Measurements from ENCODE around the gene CLCN3.

Gene CLCN3

GRCh38 chr4:169745291-169745690, 124.9 kb downstream of the CLCN3 start:
- Histone ChIP-seq H3K27ac (ENCODE audit: low read length) (no peak overlapping the region), H3K9ac (ENCODE audit: low read length) (no peak overlapping the region), H3K27me3 (replicated peaks; ENCODE audit: insufficient read depth, low read length) (no peaks in the 10 kb centered on the region), H3K4me3 (ENCODE audit: low read length) (no peak overlapping the region), H3K36me3 (replicated peaks; ENCODE audit: insufficient read depth, low read length) (no peaks in the 10 kb centered on the region; the same call in 1 of the 2 replicates), H3K9me3 (replicated peaks; ENCODE audit: insufficient read depth, low read length) (no peaks in the 10 kb centered on the region), H4K20me1 (ENCODE audit: insufficient read depth, low read length) (no peaks in the 10 kb centered on the region), H3K4me2 (ENCODE audit: low read depth, low read length) (no peak overlapping the region), H2AFZ (ENCODE audit: low read length) (no peak overlapping the region), H3K79me2 (ENCODE audit: low read length) (no peaks in the 10 kb centered on the region), H3K4me1 (ENCODE audit: low read length) (no peaks in the 10 kb centered on the region), H3F3A (ENCODE audit: insufficient read depth, low read length) (no peaks in the 10 kb centered on the region), H3K9me2 (replicated peaks; ENCODE audit: insufficient read depth, low read length) (no peaks in the 10 kb centered on the region)
- DNase-seq, result no peak
- TF ChIP-seq CTCF (IDR thresholded peaks at IDR 0.05; ENCODE audit: low read length), result no peak
- TF ChIP-seq EZH2phosphoT487 (IDR thresholded peaks at IDR 0.05; ENCODE audit: low read length), result no peak
- TF ChIP-seq EZH2 (optimal IDR thresholded peaks at IDR 0.05; ENCODE audit: low read depth, low read length), result no peak

- Histone ChIP-seq H3K4me2 (ENCODE audit: low read depth, low read length) (peak overlapping the region; percentile 80), H4K20me1 (ENCODE audit: insufficient read depth, low read length) (no peaks in the 10 kb centered on the region), H3K27me3 (replicated peaks; ENCODE audit: insufficient read depth, low read length) (no peaks in the 10 kb centered on the region), H3K36me3 (replicated peaks; ENCODE audit: insufficient read depth, low read length) (no peaks in the 10 kb centered on the region), H2AFZ (ENCODE audit: low read length) (peak overlapping the region; percentile 95), H3K9ac (ENCODE audit: low read length) (peak overlapping the region; percentile 77), H3K9me3 (replicated peaks; ENCODE audit: insufficient read depth, low read length) (no peaks in the 10 kb centered on the region), H3K79me2 (ENCODE audit: low read length) (peaks cover 29% of the 10 kb centered on the region), H3F3A (ENCODE audit: insufficient read depth, low read length) (0 out of 2 replicates have a peak, but pooled peaks cover 7% of the 10 kb centered on the region), H3K9me2 (replicated peaks; ENCODE audit: insufficient read depth, low read length) (no peaks in the 10 kb centered on the region), H3K4me3 (ENCODE audit: low read length) (peak overlapping the region; percentile 94), H3K27ac (ENCODE audit: low read length) (peak overlapping the region; percentile 38; the same call in 1 of the 2 replicates), H3K4me1 (ENCODE audit: low read length) (0 out of 2 replicates have a peak, but pooled peaks cover 10% of the 10 kb centered on the region)
- TF ChIP-seq EZH2phosphoT487 (IDR thresholded peaks at IDR 0.05; ENCODE audit: low read length) (no peak), CTCF (IDR thresholded peaks at IDR 0.05; ENCODE audit: low read length) (no peak), EZH2 (optimal IDR thresholded peaks at IDR 0.05; ENCODE audit: low read depth, low read length) (no peak)
- DNase-seq, result peak; percentile 34
Measured at GRCh38 chr4:169756971-169757574, 136.7 kb downstream of the CLCN3 start.

GRCh38 chr4:169757575-169758184, 137.3 kb downstream of the CLCN3 start, which contains the start of gene HPF1:
HPF1 (minus strand) TSS chr4:169757944; CDS start chr4:169757877, 67 bp downstream.
- Histone ChIP-seq H3K27ac (ENCODE audit: low read length) (peak within 1 kb of the TSS; percentile 38; the same call in 1 of the 2 replicates), H3K36me3 (replicated peaks; ENCODE audit: insufficient read depth, low read length) (no peaks in the 10 kb centered on the region), H3K4me3 (ENCODE audit: low read length) (peak within 1 kb of the TSS; percentile 94), H3K79me2 (ENCODE audit: low read length) (peaks cover 29% of the 10 kb centered on the region), H3K4me1 (ENCODE audit: low read length) (0 out of 2 replicates have a peak, but pooled peaks cover 10% of the 10 kb centered on the region), H3K9me3 (replicated peaks; ENCODE audit: insufficient read depth, low read length) (no peaks in the 10 kb centered on the region), H2AFZ (ENCODE audit: low read length) (peak within 1 kb of the TSS; percentile 95), H3K4me2 (ENCODE audit: low read depth, low read length) (peak within 1 kb of the TSS; percentile 80), H3K27me3 (replicated peaks; ENCODE audit: insufficient read depth, low read length) (no peaks in the 10 kb centered on the region), H3F3A (ENCODE audit: insufficient read depth, low read length) (0 out of 2 replicates have a peak, but pooled peaks cover 7% of the 10 kb centered on the region), H3K9ac (ENCODE audit: low read length) (peak within 1 kb of the TSS; percentile 77), H4K20me1 (ENCODE audit: insufficient read depth, low read length) (no peaks in the 10 kb centered on the region), H3K9me2 (replicated peaks; ENCODE audit: insufficient read depth, low read length) (no peaks in the 10 kb centered on the region)
- TF ChIP-seq EZH2phosphoT487 (IDR thresholded peaks at IDR 0.05; ENCODE audit: low read length), result no peak
- no peak for TF ChIP-seq CTCF (IDR thresholded peaks at IDR 0.05; ENCODE audit: low read length)
- no peak for TF ChIP-seq EZH2 (optimal IDR thresholded peaks at IDR 0.05; ENCODE audit: low read depth, low read length)
- DNase-seq, result peak; percentile 97
